ENCODE results near the gene SH2D3A. TPM values are rescaled to one million over a fixed set of nuclear protein-coding genes. Genes with fewer than 3 reads are reported as not detected.
"Not testable (repeated sequence)": the region's sequence is repeated elsewhere in the genome, so short reads cannot be mapped to it uniquely, and the experiment has no call there.

Gene SH2D3A
- polyA plus RNA-seq, 3 donors from 2014 or later, result 7.4 to 13.6 (median 7.7) TPM

GRCh38 chr19:6765738-6766356 lies 1.4 kb downstream of the SH2D3A start:
- peak overlapping the region; percentile 88 to 98 (median 92) for H3K4me3 Mint-ChIP-seq
- peaks cover 28 to 34% of the 10 kb centered on the region in 2 donors for H3K4me1 Mint-ChIP-seq
- peak overlapping the region; percentile 90 to 99 (median 98) for H3K27ac Mint-ChIP-seq
- no peaks in the 10 kb centered on the region for H3K36me3 Mint-ChIP-seq
- peaks cover 3 to 13% (median 4%) of the 10 kb centered on the region in 3 donors for H3K27me3 Mint-ChIP-seq (ENCODE audit: low read depth in 3 of 3)
- no peaks in the 10 kb centered on the region for H3K9me3 Mint-ChIP-seq
- no peak for DNase-seq

GRCh38 chr19:6762253-6762797 lies 4.9 kb downstream of the SH2D3A start:
- not testable (repeated sequence) for H3K27me3 Mint-ChIP-seq (ENCODE audit: low read depth in 3 of 3); H3K9me3 Mint-ChIP-seq; H3K4me3 Mint-ChIP-seq; DNase-seq; H3K27ac Mint-ChIP-seq
- peaks cover 0 to 10% (median 5%) of the 10 kb centered on the region in 3 donors for H3K36me3 Mint-ChIP-seq
- peaks cover 11 to 16% of the 10 kb centered on the region in 2 donors for H3K4me1 Mint-ChIP-seq

- no peaks in the 10 kb centered on the region for H3K9me3 Mint-ChIP-seq
- H3K4me3 Mint-ChIP-seq, result no peak overlapping the region
- DNase-seq, result no peak
- peaks cover 0 to 10% (median 5%) of the 10 kb centered on the region in 3 donors for H3K36me3 Mint-ChIP-seq
- H3K27me3 Mint-ChIP-seq (ENCODE audit: low read depth in 3 of 3), result peaks cover 0 to 1% (median 0%) of the 10 kb centered on the region in 3 donors
- H3K4me1 Mint-ChIP-seq, result peaks cover 1 to 4% of the 10 kb centered on the region in 2 donors
- H3K27ac Mint-ChIP-seq, result no peak overlapping the region
Observed at GRCh38 chr19:6761053-6761676, 6.1 kb downstream of the SH2D3A start.

- Mint-ChIP-seq H3K27me3 (ENCODE audit: low read depth in 3 of 3) (peaks cover 0 to 1% (median 0%) of the 10 kb centered on the region in 3 donors), H3K4me3 (no peak overlapping the region), H3K27ac (no peak overlapping the region), H3K4me1 (no peaks in the 10 kb centered on the region), H3K9me3 (no peaks in the 10 kb centered on the region), H3K36me3 (peaks cover 0 to 10% (median 5%) of the 10 kb centered on the region in 3 donors)
- no peak for DNase-seq
Observed at GRCh38 chr19:6760606-6761005, 6.6 kb downstream of the SH2D3A start.

- Mint-ChIP-seq H3K4me3 (peak overlapping the region in 2 of 5 donors; percentile 15 to 21), H3K36me3 (peaks cover 0 to 10% (median 5%) of the 10 kb centered on the region in 3 donors), H3K9me3 (no peaks in the 10 kb centered on the region), H3K27me3 (ENCODE audit: low read depth in 3 of 3) (peaks cover 0 to 1% (median 1%) of the 10 kb centered on the region in 3 donors), H3K4me1 (peaks cover 11 to 13% of the 10 kb centered on the region in 2 donors), H3K27ac (no peak overlapping the region)
- DNase-seq, result no peak
Observed at GRCh38 chr19:6754653-6755463, 12.4 kb downstream of the SH2D3A start.

- no peak for DNase-seq
- no peaks in the 10 kb centered on the region for H3K9me3 Mint-ChIP-seq
- H3K27me3 Mint-ChIP-seq (ENCODE audit: low read depth in 3 of 3), result peaks cover 0 to 1% (median 1%) of the 10 kb centered on the region in 3 donors
- no peak overlapping the region for H3K27ac Mint-ChIP-seq
- no peak overlapping the region for H3K4me3 Mint-ChIP-seq
- peaks cover 11 to 13% of the 10 kb centered on the region in 2 donors for H3K4me1 Mint-ChIP-seq
- H3K36me3 Mint-ChIP-seq, result peaks cover 5 to 7% (median 5%) of the 10 kb centered on the region in 3 donors
Observed at GRCh38 chr19:6754136-6754535, 13.1 kb downstream of the SH2D3A start.

- peaks cover under 1 to 8% (median under 1%) of the 10 kb centered on the region in 3 donors for H3K36me3 Mint-ChIP-seq
Observed at GRCh38 chr19:6753178-6754031, 13.8 kb downstream of the SH2D3A start.

GRCh38 chr19:6752256-6753177 lies 14.7 kb downstream of the SH2D3A start:
- Mint-ChIP-seq H3K36me3 (peaks cover 0 to 8% (median 0%) of the 10 kb centered on the region in 3 donors), H3K4me1 (peaks cover 11 to 13% of the 10 kb centered on the region in 2 donors), H3K9me3 (no peaks in the 10 kb centered on the region), H3K27me3 (ENCODE audit: low read depth in 3 of 3) (peaks cover 0 to 1% (median 1%) of the 10 kb centered on the region in 3 donors), H3K27ac (peak overlapping the region in 2 of 6 donors; percentile 34 to 57), H3K4me3 (peak overlapping the region in 3 of 5 donors; percentile 83 to 87 (median 86))
- DNase-seq, result no peak

More at GRCh38 chr19:6753178-6754031, 13.8 kb downstream of the SH2D3A start:
- H3K27ac Mint-ChIP-seq, result peak overlapping the region; percentile 34 to 87 (median 80)
- H3K27me3 Mint-ChIP-seq (ENCODE audit: low read depth in 3 of 3), result peaks cover 0 to 1% (median 1%) of the 10 kb centered on the region in 3 donors
- H3K9me3 Mint-ChIP-seq, result no peaks in the 10 kb centered on the region
- H3K4me1 Mint-ChIP-seq, result peaks cover 11 to 13% of the 10 kb centered on the region in 2 donors
- peak overlapping the region; percentile 79 to 87 (median 83) for H3K4me3 Mint-ChIP-seq
- peak; percentile 77 to 82 (median 81) for DNase-seq

- H3K27me3 Mint-ChIP-seq (ENCODE audit: low read depth in 3 of 3), result peaks cover 0 to 1% (median 0%) of the 10 kb centered on the region in 3 donors
- no peak for DNase-seq
- no peak overlapping the region for H3K27ac Mint-ChIP-seq
Observed at GRCh38 chr19:6751189-6751588, 16.0 kb downstream of the SH2D3A start.

GRCh38 chr19:6750062-6750461 lies 17.2 kb downstream of the SH2D3A start:
- Mint-ChIP-seq H3K4me3 (no peak overlapping the region), H3K27ac (no peak overlapping the region), H3K36me3 (peaks cover 0 to 15% (median 3%) of the 10 kb centered on the region in 3 donors), H3K4me1 (peaks cover 11 to 13% of the 10 kb centered on the region in 2 donors), H3K27me3 (ENCODE audit: low read depth in 3 of 3) (peaks cover 0 to 1% (median 0%) of the 10 kb centered on the region in 3 donors), H3K9me3 (no peaks in the 10 kb centered on the region)
- no peak for DNase-seq

More at GRCh38 chr19:6751189-6751588, 16.0 kb downstream of the SH2D3A start:
- H3K36me3 Mint-ChIP-seq, result peaks cover 0 to 8% (median 0%) of the 10 kb centered on the region in 3 donors
- H3K9me3 Mint-ChIP-seq, result no peaks in the 10 kb centered on the region
- H3K4me3 Mint-ChIP-seq, result no peak overlapping the region
- H3K4me1 Mint-ChIP-seq, result peaks cover 11 to 13% of the 10 kb centered on the region in 2 donors

GRCh38 chr19:6748543-6748942 lies 18.7 kb downstream of the SH2D3A start:
- H3K4me1 Mint-ChIP-seq; H3K27ac Mint-ChIP-seq; H3K27me3 Mint-ChIP-seq (ENCODE audit: low read depth in 3 of 3); DNase-seq; H3K4me3 Mint-ChIP-seq; H3K9me3 Mint-ChIP-seq: not testable (repeated sequence)
- H3K36me3 Mint-ChIP-seq, result peaks cover 3 to 15% (median 4%) of the 10 kb centered on the region in 3 donors

GRCh38 chr19:6745965-6746364 lies 21.3 kb downstream of the SH2D3A start:
- H3K27ac Mint-ChIP-seq, result no peak overlapping the region
- no peak for DNase-seq
- peaks cover 2 to 3% (median 2%) of the 10 kb centered on the region in 3 donors for H3K27me3 Mint-ChIP-seq (ENCODE audit: low read depth in 3 of 3)
- peaks cover 0 to 3% of the 10 kb centered on the region in 2 donors for H3K4me1 Mint-ChIP-seq
- peaks cover 3 to 15% (median 4%) of the 10 kb centered on the region in 3 donors for H3K36me3 Mint-ChIP-seq
- no peak overlapping the region for H3K4me3 Mint-ChIP-seq
- H3K9me3 Mint-ChIP-seq, result no peaks in the 10 kb centered on the region
